Measurements from ENCODE around the gene TASP1. TPM values are rescaled to one million over a fixed set of nuclear protein-coding genes. Genes with fewer than 3 reads are reported as not detected.

The TASP1 gene
- total RNA-seq (10 to 100 TPM in 5 of 9 donors, 1 to 10 TPM in 4; 4.8 to 13.0 (median 10.9) TPM), polyA plus RNA-seq (10 to 100 TPM in 1 of 3 donors, 1 to 10 TPM in 2; 3.6 to 11.6 (median 5.6) TPM)
- long read RNA-seq, donor 1, partial matches to known transcripts: 0 of 3 reads
- long read RNA-seq, donor 1, other reads (novel, unspliced or antisense): 0 of 3 reads
- long read RNA-seq, donor 2: 0 reads
- long read RNA-seq, donor 3, partial matches to known transcripts: 0 of 1 reads
- long read RNA-seq, donor 3, other reads (novel, unspliced or antisense): 0 of 1 reads
- long read RNA-seq, donor 4, partial matches to known transcripts: 2 of 6 reads
- long read RNA-seq, donor 4, other reads (novel, unspliced or antisense): 3 of 6 reads
- long read RNA-seq, donor 5, transcript TASP1-201 (14 exons, 2,352 nt): major isoform, 8 of 25 reads
- long read RNA-seq, donor 5, partial matches to known transcripts: 6 of 25 reads
- long read RNA-seq, donor 5, other reads (novel, unspliced or antisense): 11 of 25 reads
- long read RNA-seq, donor 6, transcript TASP1-201 (14 exons, 2,352 nt): major isoform, 5 of 6 reads
- long read RNA-seq, donor 6, partial matches to known transcripts: 0 of 6 reads
- long read RNA-seq, donor 6, other reads (novel, unspliced or antisense): 1 of 6 reads
- long read RNA-seq, donor 7: 0 reads
- long read RNA-seq, donor 8, partial matches to known transcripts: 5 of 5 reads
- long read RNA-seq, donor 8, other reads (novel, unspliced or antisense): 0 of 5 reads
- long read RNA-seq, donor 9, partial matches to known transcripts: 0 of 1 reads
- long read RNA-seq, donor 9, other reads (novel, unspliced or antisense): 0 of 1 reads
- long read RNA-seq, donor 10: 0 reads

GRCh38 chr20:13638496-13639149, at the start of gene TASP1:
TSS of gene TASP1 (minus strand) at chr20:13638932. CDS start at chr20:13630078, 8,854 bp downstream.
- intact Hi-C loops (cut with DNase I): no loop called here
- WGBS, 4 donors: 0 to 1% (median 0%) methylated on average over 16 to 50 of the region's 50 CpGs
- H3K27me3 ChIP-seq: no peaks in the 10 kb centered on the region
- H3K36me3 ChIP-seq (replicated peaks in 1 of 2): no peaks in the 10 kb centered on the region
- H3K4me1 ChIP-seq (replicated peaks in 1 of 2): peaks cover 0 to 10% of the 10 kb centered on the region in 2 donors
- TF ChIP-seq POLR2A (IDR thresholded peaks at IDR 0.05): peak in 1 of 2 donors; percentile 67
- TF ChIP-seq CTCF (IDR thresholded peaks at IDR 0.05): no peak
- H3K27ac ChIP-seq: peak within 1 kb of the TSS in 3 of 5 donors; percentile 74 to 76 (median 75)
- H3K4me3 ChIP-seq: peak within 1 kb of the TSS; percentile 74 to 99 (median 82)
- peak; percentile 95 to 99 (median 97) for DNase-seq
- no peaks in the 10 kb centered on the region for H3K9me3 ChIP-seq (replicated peaks in 1 of 3)

GRCh38 chr20:13687815-13688214, 49.1 kb upstream of the TASP1 start:
- H3K27ac ChIP-seq: no peak overlapping the region
- intact Hi-C loops (cut with DNase I): no loop called here
- WGBS, 4 donors: 74 to 81% (median 76%) methylated on average over 3 of the region's 3 CpGs

GRCh38 chr20:13685623-13686022, 46.9 kb upstream of the TASP1 start:
- no peak for DNase-seq
- Histone ChIP-seq H3K27me3 (peaks cover 3% of the 10 kb centered on the region), H3K27ac (no peak overlapping the region), H3K9me3 (replicated peaks in 1 of 3) (no peaks in the 10 kb centered on the region), H3K36me3 (replicated peaks in 1 of 2) (no peaks in the 10 kb centered on the region), H3K4me3 (no peak overlapping the region), H3K4me1 (replicated peaks in 1 of 2) (no peaks in the 10 kb centered on the region)
- WGBS, 4 donors: 84 to 94% (median 85%) methylated on average over 2 of the region's 2 CpGs
- no peak for TF ChIP-seq POLR2A (IDR thresholded peaks at IDR 0.05)
- intact Hi-C loops (cut with DNase I): no loop called here

More at GRCh38 chr20:13687815-13688214, 49.1 kb upstream of the TASP1 start:
- H3K27me3 ChIP-seq: peaks cover 3% of the 10 kb centered on the region
- no peaks in the 10 kb centered on the region for H3K9me3 ChIP-seq (replicated peaks in 1 of 3)
- no peak for DNase-seq
- H3K4me1 ChIP-seq (replicated peaks in 1 of 2): no peaks in the 10 kb centered on the region
- no peak overlapping the region for H3K4me3 ChIP-seq
- TF ChIP-seq CTCF (IDR thresholded peaks at IDR 0.05) (no peak), POLR2A (IDR thresholded peaks at IDR 0.05) (no peak)
- H3K36me3 ChIP-seq (replicated peaks in 1 of 2): no peaks in the 10 kb centered on the region

GRCh38 chr20:13684566-13685222, 46.0 kb upstream of the TASP1 start:
- Histone ChIP-seq H3K36me3 (replicated peaks in 1 of 2) (no peaks in the 10 kb centered on the region), H3K27me3 (peaks cover 3% of the 10 kb centered on the region), H3K9me3 (replicated peaks in 1 of 3) (no peaks in the 10 kb centered on the region), H3K4me1 (replicated peaks in 1 of 2) (no peaks in the 10 kb centered on the region), H3K4me3 (no peak overlapping the region), H3K27ac (no peak overlapping the region)
- intact Hi-C loops (cut with DNase I): no loop called here
- TF ChIP-seq POLR2A (IDR thresholded peaks at IDR 0.05) (no peak), CTCF (IDR thresholded peaks at IDR 0.05) (no peak)
- no peak for DNase-seq
- WGBS, 4 donors: 63 to 72% (median 68%) methylated on average over 5 of the region's 5 CpGs
